Middle frontal gyrus (tissue), 1 donor: ENCODE data around the gene AOC1.

Source experiments
- DNase-seq: peaks from one replicate; pipeline ENCODE4 v3.0.0-alpha.2; 2015; ENCODE audit warnings: low spot score; ENCODE audit errors: extremely low spot score

AOC1 gene

GRCh38 chr7:150857276-150858055 lies 5.1 kb downstream of the AOC1 start:
- no peak for DNase-seq

GRCh38 chr7:150858236-150859197 lies 6.2 kb downstream of the AOC1 start:
- no peak for DNase-seq

GRCh38 chr7:150860291-150860977 lies 8.1 kb downstream of the AOC1 start:
- no peak for DNase-seq

GRCh38 chr7:150860978-150861295 lies 8.6 kb downstream of the AOC1 start:
- no peak for DNase-seq

- DNase-seq: no peak
Observed at GRCh38 chr7:150862356-150862755, 10.0 kb downstream of the AOC1 start.

GRCh38 chr7:150863946-150864345 lies 11.6 kb downstream of the AOC1 start:
- no peak for DNase-seq

- no peak for DNase-seq
Observed at GRCh38 chr7:150866932-150867564, 14.7 kb downstream of the AOC1 start.

- no peak for DNase-seq
Observed at GRCh38 chr7:150867605-150868004, 15.3 kb downstream of the AOC1 start.

- DNase-seq: no peak
Observed at GRCh38 chr7:150869467-150869866, 17.1 kb downstream of the AOC1 start.

- DNase-seq: no peak
Observed at GRCh38 chr7:150871601-150872000, 19.3 kb downstream of the AOC1 start.

- no peak for DNase-seq
Observed at GRCh38 chr7:150874401-150875198, 22.3 kb downstream of the AOC1 start.

GRCh38 chr7:150875791-150876190 lies 23.5 kb downstream of the AOC1 start:
- no peak for DNase-seq

- DNase-seq: no peak
Observed at GRCh38 chr7:150876817-150877526, 24.7 kb downstream of the AOC1 start.

GRCh38 chr7:150877536-150877935 lies 25.2 kb downstream of the AOC1 start:
- no peak for DNase-seq

- DNase-seq: no peak
Observed at GRCh38 chr7:150879345-150879744, 27.0 kb downstream of the AOC1 start.

GRCh38 chr7:150881189-150881588 lies 28.9 kb downstream of the AOC1 start:
- no peak for DNase-seq

GRCh38 chr7:150890853-150891584 lies 38.7 kb downstream of the AOC1 start:
- no peak for DNase-seq

GRCh38 chr7:150891740-150892139 lies 39.4 kb downstream of the AOC1 start:
- no peak for DNase-seq

GRCh38 chr7:150895809-150896208 lies 43.5 kb downstream of the AOC1 start:
- no peak for DNase-seq
